Tibial artery (tissue), 4 donors: ENCODE results near the gene MAPK1.
A peak's percentile ranks its signal among the peaks of the same experiment; 100 is the strongest.
"Not testable (repeated sequence)": the region's sequence is repeated elsewhere in the genome, so short reads cannot be mapped to it uniquely, and the experiment has no call there.

Experiments used
- DNase-seq, 2 donors: peaks; one replicate each; pipeline ENCODE4 v3.0.0-alpha.2; 2019
- H3K27ac ChIP-seq, 2 donors: fragments of 200-600 bp; sonication (generic) in 1 of 2; 1 replicate in 1 of 2; 2 replicates in 1 of 2; pipeline ENCODE4 v1.5.1; 2018 to 2019; ENCODE audit warnings: mild to moderate bottlenecking in 1 of 2
- H3K27me3 ChIP-seq, 2 donors: fragments of 200-600 bp; sonication (generic) in 1 of 2; one replicate each; pipeline versions ENCODE4 v1.5.1 to v1.6.0; 2016 to 2019
- H3K36me3 ChIP-seq, 3 donors: fragments of 200-600 bp; sonication (generic) in 2 of 3; one replicate each; pipeline ENCODE4 v1.5.1; 2016 to 2019; ENCODE audit warnings: mild to moderate bottlenecking in 2 of 3
- H3K4me1 ChIP-seq, 4 donors: fragments of 200-600 bp; sonication (generic) in 2 of 4; 1 replicate in 3 of 4; 2 replicates in 1 of 4; pipeline ENCODE4 v1.5.1; 2016 to 2019
- H3K4me3 ChIP-seq, 2 donors: fragments of 200-600 bp; sonication (generic) in 1 of 2; 1 replicate in 1 of 2; 2 replicates in 1 of 2; pipeline ENCODE4 v1.5.1; 2018 to 2019; ENCODE audit warnings: mild to moderate bottlenecking in 2 of 2
- H3K9me3 ChIP-seq, 3 donors: fragments of 200-600 bp; sonication (generic) in 1 of 3; one replicate each; pipeline ENCODE4 v1.5.1; 2016 to 2019
- CTCF ChIP-seq, 2 experiments: fragments of 200-600 bp in 1 of 2; fragments of 450-650 bp in 1 of 2; IDR thresholded peaks; one replicate each; pipeline ENCODE4 v1.5.1; 2017 to 2019; ENCODE audit warnings: antibody characterized with exemption in 2 of 2, mild to moderate bottlenecking in 1 of 2, moderate library complexity in 1 of 2
- intact Hi-C: fragments of 100-400 bp; cut with DNase I; formaldehyde crosslinking; loops from one replicate; pipeline ENCODE4 v1.15.0; 2023; ENCODE audit warnings: low total_unique reads

The MAPK1 gene

GRCh38 chr22:21881841-21882753, 14.7 kb upstream of the MAPK1 start:
- intact Hi-C loops = no loop called here
- Histone ChIP-seq H3K27me3 (no peaks in the 10 kb centered on the region), H3K36me3 (no peaks in the 10 kb centered on the region), H3K4me1 (no peaks in the 10 kb centered on the region), H3K9me3 (no peaks in the 10 kb centered on the region), H3K4me3 (no peak overlapping the region), H3K27ac (no peak overlapping the region)
- TF ChIP-seq CTCF (IDR thresholded peaks at IDR 0.05) = no peak
- no peak for DNase-seq

GRCh38 chr22:21876486-21877176, 9.2 kb upstream of the MAPK1 start:
- intact Hi-C loops = no loop called here
- H3K27me3 ChIP-seq = no peaks in the 10 kb centered on the region
- H3K9me3 ChIP-seq = no peaks in the 10 kb centered on the region
- H3K27ac ChIP-seq = no peak overlapping the region
- H3K36me3 ChIP-seq = no peaks in the 10 kb centered on the region
- peaks cover 0 to 6% (median 0%) of the 10 kb centered on the region in 4 donors for H3K4me1 ChIP-seq
- TF ChIP-seq CTCF (IDR thresholded peaks at IDR 0.05) = no peak
- no peak overlapping the region for H3K4me3 ChIP-seq
- no peak for DNase-seq

- H3K36me3 ChIP-seq, H3K27ac ChIP-seq, DNase-seq, H3K27me3 ChIP-seq, H3K9me3 ChIP-seq, intact Hi-C loops, H3K4me1 ChIP-seq, H3K4me3 ChIP-seq: not testable (repeated sequence)
These were observed 7.5 kb upstream of the MAPK1 start for GRCh38 chr22:21874953-21875352.

- Histone ChIP-seq H3K27me3 (no peaks in the 10 kb centered on the region), H3K4me1 (peaks cover 0 to 6% (median 0%) of the 10 kb centered on the region in 4 donors), H3K36me3 (no peaks in the 10 kb centered on the region), H3K27ac (no peak overlapping the region), H3K9me3 (no peaks in the 10 kb centered on the region), H3K4me3 (no peak overlapping the region)
- DNase-seq = no peak
- no peak for TF ChIP-seq CTCF (IDR thresholded peaks at IDR 0.05)
- intact Hi-C loops = no loop called here
These were observed 6.2 kb upstream of the MAPK1 start for GRCh38 chr22:21873619-21874018.

GRCh38 chr22:21872741-21873140, 5.3 kb upstream of the MAPK1 start:
- H3K27me3 ChIP-seq, H3K27ac ChIP-seq, intact Hi-C loops, H3K36me3 ChIP-seq, H3K4me3 ChIP-seq, H3K9me3 ChIP-seq, DNase-seq: not testable (repeated sequence)
- H3K4me1 ChIP-seq = peaks cover 0 to 12% (median 4%) of the 10 kb centered on the region in 4 donors

- peak overlapping the region in 1 of 2 donors; percentile 85 for H3K4me3 ChIP-seq
- TF ChIP-seq CTCF (IDR thresholded peaks at IDR 0.05) = no peak
- peaks cover 0 to 34% (median 21%) of the 10 kb centered on the region in 4 donors for H3K4me1 ChIP-seq
- H3K27ac ChIP-seq = no peak overlapping the region
- DNase-seq = no peak
- H3K9me3 ChIP-seq = no peaks in the 10 kb centered on the region
- intact Hi-C loops = loop anchor here (5.0 to 10.0 kb wide), 2 partner anchors 54 to 131 kb away; partner anchors contain the start of gene YPEL1
- H3K36me3 ChIP-seq = no peaks in the 10 kb centered on the region
- H3K27me3 ChIP-seq = no peaks in the 10 kb centered on the region
These were observed 1.2 kb upstream of the MAPK1 start for GRCh38 chr22:21868651-21869050.
